ENCODE results near the gene HOXA6.

The HOXA6 gene

GRCh38 chr7:27154369-27154768 lies 6.8 kb upstream of the HOXA6 start:
- Histone ChIP-seq H3K79me2 (ENCODE audit: insufficient read depth, low read depth) (no peaks in the 10 kb centered on the region), H3K4me3 (IDR thresholded peaks at IDR 0.05; ENCODE audit: insufficient read depth, low read depth, low read length) (no peak overlapping the region), H3K27ac (no peak overlapping the region), H2AFZ (ENCODE audit: low read depth) (no peak overlapping the region), H3K36me3 (ENCODE audit: insufficient read depth) (no peaks in the 10 kb centered on the region), H3K4me1 (ENCODE audit: low read depth, poor library complexity, severe bottlenecking) (peaks cover 4% of the 10 kb centered on the region), H4K20me1 (ENCODE audit: insufficient read depth) (no peaks in the 10 kb centered on the region), H3K4me2 (no peak overlapping the region), H3K9ac (no peak overlapping the region), H3K27me3 (ENCODE audit: insufficient read depth, low read depth) (no peaks in the 10 kb centered on the region)
- TF ChIP-seq CTCF (conservative IDR thresholded peaks at IDR 0.05; ENCODE audit: low read depth, low read length) = no peak

GRCh38 chr7:27153526-27153925 lies 6.0 kb upstream of the HOXA6 start:
- Histone ChIP-seq H3K4me1 (ENCODE audit: low read depth, poor library complexity, severe bottlenecking) (peaks cover 7% of the 10 kb centered on the region), H3K27me3 (ENCODE audit: insufficient read depth, low read depth) (no peaks in the 10 kb centered on the region), H3K9ac (no peak overlapping the region), H3K4me2 (no peak overlapping the region), H3K27ac (no peak overlapping the region), H3K4me3 (IDR thresholded peaks at IDR 0.05; ENCODE audit: insufficient read depth, low read depth, low read length) (no peak overlapping the region), H3K79me2 (ENCODE audit: insufficient read depth, low read depth) (no peaks in the 10 kb centered on the region), H2AFZ (ENCODE audit: low read depth) (no peak overlapping the region), H4K20me1 (ENCODE audit: insufficient read depth) (no peaks in the 10 kb centered on the region), H3K36me3 (ENCODE audit: insufficient read depth) (no peaks in the 10 kb centered on the region)
- no peak for TF ChIP-seq CTCF (conservative IDR thresholded peaks at IDR 0.05; ENCODE audit: low read depth, low read length)

GRCh38 chr7:27152816-27153442 lies 5.4 kb upstream of the HOXA6 start:
- Histone ChIP-seq H3K4me1 (ENCODE audit: low read depth, poor library complexity, severe bottlenecking) (peaks cover 7% of the 10 kb centered on the region), H3K36me3 (ENCODE audit: insufficient read depth) (no peaks in the 10 kb centered on the region), H3K4me2 (no peak overlapping the region), H3K27me3 (ENCODE audit: insufficient read depth, low read depth) (no peaks in the 10 kb centered on the region), H3K79me2 (ENCODE audit: insufficient read depth, low read depth) (no peaks in the 10 kb centered on the region), H2AFZ (ENCODE audit: low read depth) (no peak overlapping the region), H3K9ac (no peak overlapping the region), H4K20me1 (ENCODE audit: insufficient read depth) (no peaks in the 10 kb centered on the region), H3K27ac (no peak overlapping the region), H3K4me3 (IDR thresholded peaks at IDR 0.05; ENCODE audit: insufficient read depth, low read depth, low read length) (no peak overlapping the region)
- TF ChIP-seq CTCF (conservative IDR thresholded peaks at IDR 0.05; ENCODE audit: low read depth, low read length) = no peak

GRCh38 chr7:27151931-27152815 lies 4.6 kb upstream of the HOXA6 start, which contains the start of gene HOXA3:
TSS of gene HOXA3 (minus strand) at chr7:27152583. CDS start at chr7:27110640, 41,943 bp downstream.
- Histone ChIP-seq H3K4me3 (IDR thresholded peaks at IDR 0.05; ENCODE audit: insufficient read depth, low read depth, low read length) (no peak within 1 kb of the TSS), H3K9ac (peak within 1 kb of the TSS; percentile 76; the same call in 1 of the 2 replicates), H4K20me1 (ENCODE audit: insufficient read depth) (no peaks in the 10 kb centered on the region), H3K79me2 (ENCODE audit: insufficient read depth, low read depth) (no peaks in the 10 kb centered on the region), H3K36me3 (ENCODE audit: insufficient read depth) (no peaks in the 10 kb centered on the region), H3K27me3 (ENCODE audit: insufficient read depth, low read depth) (no peaks in the 10 kb centered on the region), H3K27ac (no peak within 1 kb of the TSS; the same call in 1 of the 2 replicates), H3K4me1 (ENCODE audit: low read depth, poor library complexity, severe bottlenecking) (peaks cover 7% of the 10 kb centered on the region), H2AFZ (ENCODE audit: low read depth) (peak within 1 kb of the TSS; percentile 96), H3K4me2 (peak within 1 kb of the TSS; percentile 94)
- TF ChIP-seq CTCF (conservative IDR thresholded peaks at IDR 0.05; ENCODE audit: low read depth, low read length) = no peak
